Activated CD4-positive, alpha-beta memory T cell treated with anti-CD3 and anti-CD28 coated beads, Interleukin-2, amount 10 ng/mL, durations not matched to agents 7 days and 5 days (primary cell): ENCODE measurements around the gene NIF3L1. TPM values are rescaled to one million over a fixed set of nuclear protein-coding genes. Genes with fewer than 3 reads are reported as not detected.
"Not testable (repeated sequence)": the region's sequence is repeated elsewhere in the genome, so short reads cannot be mapped to it uniquely, and the experiment has no call there.

Source experiments
- CTCF ChIA-PET: fragments of 350-600 bp; sonication (Branson Sonifier 250); formaldehyde crosslinking; loops from one replicate; lab custom pipeline; 2021; ENCODE audit warnings: antibody characterized with exemption, inconsistent platforms; lab: Charles Lee
- POLR2A ChIA-PET: fragments of 350-600 bp; sonication (Branson Sonifier 250); formaldehyde crosslinking; loops from one replicate; lab custom pipeline; 2021; ENCODE audit warnings: antibody characterized with exemption; lab: Charles Lee
- DNase-seq: peaks from one replicate; pipeline ENCODE4 v3.0.0-alpha.2; 2020
- H3K27ac Mint-ChIP-seq: one replicate; pipeline ENCODE4 v1.8.0; 2021; ENCODE audit warnings: mild to moderate bottlenecking, mixed read lengths
- H3K27me3 Mint-ChIP-seq: one replicate; pipeline ENCODE4 v1.8.0; 2021; ENCODE audit warnings: mixed read lengths
- H3K36me3 Mint-ChIP-seq: one replicate; pipeline ENCODE4 v1.8.0; 2021; ENCODE audit warnings: low read depth, mixed read lengths
- H3K4me1 Mint-ChIP-seq: one replicate; pipeline ENCODE4 v1.8.0; 2021; ENCODE audit warnings: mixed read lengths
- H3K4me3 Mint-ChIP-seq: one replicate; pipeline ENCODE4 v1.8.0; 2021; ENCODE audit warnings: mild to moderate bottlenecking, mixed read lengths
- H3K9me3 Mint-ChIP-seq: one replicate; pipeline ENCODE4 v1.8.0; 2021; ENCODE audit warnings: mixed read lengths
- total RNA-seq, 2 experiments: library from RNA; stranded (reverse); gene quantifications; one replicate each; pipeline ENCODE4 v1.2.3, GENCODE V29; 2021

The NIF3L1 gene
- total RNA-seq, 2 experiments from 2014 or later = 28.9 to 30.1 TPM

DNA sequence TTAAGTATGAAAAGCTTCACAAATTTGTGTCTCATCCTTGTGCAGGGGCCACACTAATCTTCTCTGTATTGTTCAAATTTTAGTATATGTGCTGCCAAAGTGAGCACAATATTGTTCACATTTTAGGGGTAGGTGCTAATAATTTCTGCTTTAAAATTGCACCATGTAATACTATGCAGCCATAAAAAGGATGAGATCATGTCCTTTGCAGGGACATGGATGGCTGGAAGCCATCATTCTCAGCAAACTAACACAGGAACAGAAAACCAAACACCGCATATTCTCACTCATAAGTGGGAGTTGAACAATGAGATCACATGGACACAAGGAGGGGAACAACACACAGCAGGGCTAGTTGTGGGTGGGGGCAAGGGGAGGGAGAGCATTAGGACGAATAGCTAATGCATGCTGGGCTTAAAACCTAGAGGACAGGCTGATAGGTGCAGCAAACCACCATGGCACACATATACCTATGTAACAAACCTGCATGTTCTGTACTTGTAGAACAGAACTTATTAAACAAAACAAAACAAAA, 7.4 kb upstream of the NIF3L1 start:
- Mint-ChIP-seq H3K4me1 (peaks cover 36% of the 10 kb centered on the region), H3K36me3 (peaks cover 62% of the 10 kb centered on the region)
- H3K27me3 Mint-ChIP-seq, CTCF ChIA-PET, H3K4me3 Mint-ChIP-seq, DNase-seq, H3K27ac Mint-ChIP-seq, H3K9me3 Mint-ChIP-seq: not testable (repeated sequence)
- POLR2A ChIA-PET = interaction anchor here (3.3 kb wide), 1 partner anchor 17 kb away, joined by 26 read pairs; the partner anchor contains the start of gene CLK1

DNA sequence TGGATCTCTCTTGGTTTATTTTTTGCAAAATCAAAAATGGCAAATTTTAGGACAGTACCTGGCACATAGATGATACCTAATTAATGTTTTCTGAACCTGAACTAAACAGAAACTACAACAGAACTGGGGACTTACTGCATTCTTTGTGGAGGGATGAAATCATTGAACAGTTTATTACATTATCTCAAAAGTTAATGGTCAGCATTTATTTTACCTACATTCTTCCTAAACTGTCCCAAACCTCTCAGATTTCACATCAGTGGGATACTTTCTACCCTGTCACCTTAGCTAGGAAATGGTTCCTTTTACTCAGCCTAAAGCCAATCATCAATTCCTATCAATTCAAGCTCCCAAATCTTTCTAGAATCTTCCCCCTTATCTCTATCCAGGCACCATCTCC, 10.3 kb downstream of the NIF3L1 start:
- no peaks in the 10 kb centered on the region for H3K9me3 Mint-ChIP-seq
- peaks cover 30% of the 10 kb centered on the region for H3K4me1 Mint-ChIP-seq
- no peak overlapping the region for H3K27ac Mint-ChIP-seq
- peaks cover 61% of the 10 kb centered on the region for H3K36me3 Mint-ChIP-seq
- no peak for DNase-seq
- POLR2A ChIA-PET = no interaction called here
- CTCF ChIA-PET = interaction anchor here (1.2 to 1.6 kb wide), 2 partner anchors 278 to 333 kb away, joined by 4 to 5 read pairs; no protein-coding TSS in a partner anchor
- H3K27me3 Mint-ChIP-seq = no peaks in the 10 kb centered on the region
- no peak overlapping the region for H3K4me3 Mint-ChIP-seq

DNA sequence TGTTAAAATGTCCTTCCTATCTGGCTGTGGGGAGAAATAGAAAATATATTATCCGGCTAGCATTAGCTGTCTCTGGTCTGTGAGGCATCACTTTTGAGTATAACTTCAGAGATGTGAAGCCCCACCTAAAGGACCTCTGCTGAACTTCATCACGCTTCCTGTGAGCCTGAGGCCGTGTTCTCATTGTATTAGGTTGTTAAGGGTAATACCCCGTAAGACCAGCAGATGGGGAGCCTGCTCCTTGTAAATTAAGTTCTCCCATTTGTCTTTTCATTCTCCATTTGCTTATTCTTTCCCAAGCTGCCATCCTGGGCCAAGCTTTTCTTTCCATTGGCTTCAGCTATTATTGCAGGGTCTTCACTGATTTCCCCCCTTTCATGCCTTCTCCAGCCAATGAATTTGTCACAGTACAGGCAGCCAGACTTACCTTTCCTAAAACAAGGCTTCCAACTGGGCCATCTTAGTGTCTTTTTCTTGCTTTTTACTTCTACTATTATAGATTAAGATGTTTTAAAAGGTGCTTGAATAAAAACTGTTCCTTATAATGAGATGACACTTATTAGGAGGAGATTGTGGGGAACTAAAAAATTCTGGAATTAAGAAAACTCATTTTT, 12.4 kb downstream of the NIF3L1 start:
- ChIA-PET CTCF (interaction anchor here (0.6 to 7.9 kb wide), 26 partner anchors 9 to 359 kb away, joined by 3 to 112 read pairs (median 4); partner anchors contain the start of genes CASP10, CASP8, NIF3L1 and ORC2), POLR2A (interaction anchor here (0.9 to 1.7 kb wide), 11 partner anchors 10 to 332 kb away, joined by 3 to 20 read pairs (median 4); partner anchors contain the start of genes CFLAR, CLK1, NDUFB3 and NIF3L1)
- Mint-ChIP-seq H3K4me3 (no peak overlapping the region), H3K27ac (peak overlapping the region; percentile 53), H3K27me3 (no peaks in the 10 kb centered on the region), H3K4me1 (peaks cover 32% of the 10 kb centered on the region), H3K9me3 (no peaks in the 10 kb centered on the region), H3K36me3 (peaks cover 57% of the 10 kb centered on the region)
- DNase-seq = peak; percentile 81

DNA sequence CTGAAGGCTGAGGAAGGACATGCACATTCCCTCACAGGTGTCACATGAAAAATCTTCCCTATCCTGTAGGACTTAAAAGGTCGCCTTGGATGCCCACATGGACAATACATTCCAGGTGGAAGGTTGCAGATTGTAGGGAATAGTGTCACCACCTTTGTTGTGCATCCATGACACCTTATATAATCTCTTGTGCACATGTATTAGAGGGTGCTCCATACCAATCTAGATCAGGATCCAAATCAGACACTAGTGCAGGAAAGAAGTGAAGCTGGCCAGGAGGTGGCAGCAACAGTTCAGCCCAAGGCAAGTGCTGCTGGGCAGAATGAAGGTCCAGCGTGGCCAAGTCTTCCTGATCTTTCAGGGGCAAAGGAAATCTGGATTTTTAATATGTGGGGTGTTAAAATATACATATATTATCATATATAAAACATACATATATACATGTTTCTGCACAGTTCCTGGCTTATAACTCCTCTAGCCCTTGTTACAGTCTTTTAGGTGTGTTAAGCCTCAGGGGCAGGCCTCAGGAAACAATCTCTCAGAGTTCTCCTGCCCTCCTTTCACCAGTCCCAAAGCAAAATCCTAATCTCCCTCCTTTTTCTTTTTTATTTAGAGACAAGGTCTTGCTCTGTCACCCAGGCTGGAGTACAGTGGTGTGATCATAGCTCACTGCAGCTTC, 16.6 kb downstream of the NIF3L1 start:
- POLR2A ChIA-PET = interaction anchor here (0.7 to 2.4 kb wide), 11 partner anchors 16 to 327 kb away, joined by 3 to 9 read pairs (median 4); partner anchors contain the start of genes CLK1, NIF3L1 and PPIL3
- Mint-ChIP-seq H3K4me1 (peaks cover 12% of the 10 kb centered on the region), H3K4me3 (no peak overlapping the region), H3K27me3 (no peaks in the 10 kb centered on the region), H3K27ac (no peak overlapping the region), H3K36me3 (peaks cover 40% of the 10 kb centered on the region), H3K9me3 (no peaks in the 10 kb centered on the region)
- DNase-seq = peak; percentile 71
- CTCF ChIA-PET = interaction anchor here (0.7 to 7.9 kb wide), 25 partner anchors 9 to 327 kb away, joined by 3 to 112 read pairs (median 4); partner anchors contain the start of genes CASP10, CFLAR and NIF3L1

DNA sequence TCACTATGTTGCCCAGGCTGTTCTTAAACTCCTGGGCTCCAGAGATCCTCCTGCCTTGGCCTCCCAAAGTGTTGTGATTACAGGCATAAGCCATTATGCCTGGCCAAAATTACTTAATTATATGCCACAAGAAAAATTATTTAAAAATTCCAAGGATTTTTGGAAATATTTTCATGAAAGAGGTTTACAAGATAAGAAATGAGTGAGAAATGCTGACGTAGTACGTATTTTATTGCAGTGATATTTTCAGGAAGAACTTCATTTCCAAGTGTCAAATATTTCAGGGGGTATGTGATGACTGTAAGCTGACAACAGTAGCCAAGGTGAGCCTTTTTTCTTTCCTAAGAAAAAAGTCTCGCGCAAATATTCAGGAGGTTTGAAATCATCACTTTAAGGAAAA, 20.8 kb downstream of the NIF3L1 start:
- H3K36me3 Mint-ChIP-seq = peaks cover 43% of the 10 kb centered on the region
- DNase-seq = no peak
- ChIA-PET POLR2A (no interaction called here), CTCF (interaction anchor here (0.6 to 2.1 kb wide), 4 partner anchors 35 to 244 kb away, joined by 3 to 6 read pairs (median 6); no protein-coding TSS in a partner anchor)
- H3K9me3 Mint-ChIP-seq = no peaks in the 10 kb centered on the region
- peaks cover 6% of the 10 kb centered on the region for H3K4me1 Mint-ChIP-seq
- H3K4me3 Mint-ChIP-seq = no peak overlapping the region
- H3K27ac Mint-ChIP-seq = no peak overlapping the region
- no peaks in the 10 kb centered on the region for H3K27me3 Mint-ChIP-seq

DNA sequence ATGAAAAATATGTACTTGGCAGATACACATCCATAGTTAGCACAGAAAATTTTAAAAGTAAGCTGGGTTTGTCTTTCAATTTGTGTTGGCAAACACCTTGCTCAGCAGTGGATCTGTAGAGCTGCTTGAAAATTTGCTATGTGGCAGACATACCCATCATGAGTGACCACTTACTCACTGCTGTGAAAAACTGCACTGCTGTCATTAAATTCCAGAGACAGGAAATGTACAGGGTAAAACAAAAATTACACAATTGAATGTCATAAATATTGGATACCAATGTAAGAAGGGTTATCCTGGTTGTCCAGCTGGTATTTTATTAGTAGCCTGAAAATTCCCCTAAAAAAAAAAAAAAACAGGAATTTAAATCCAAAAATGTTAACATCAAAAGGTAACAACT, 24.5 kb downstream of the NIF3L1 start:
- Mint-ChIP-seq H3K27me3 (no peaks in the 10 kb centered on the region), H3K9me3 (no peaks in the 10 kb centered on the region), H3K4me1 (peaks cover 4% of the 10 kb centered on the region), H3K4me3 (no peak overlapping the region), H3K36me3 (peaks cover 47% of the 10 kb centered on the region), H3K27ac (no peak overlapping the region)
- ChIA-PET POLR2A (interaction anchor here (1.2 to 1.3 kb wide), 2 partner anchors 25 to 50 kb away, joined by 3 read pairs; partner anchors contain the start of genes NIF3L1, ORC2 and PPIL3), CTCF (interaction anchor here (0.9 to 1.6 kb wide), 3 partner anchors 13 to 264 kb away, joined by 3 to 5 read pairs (median 3); no protein-coding TSS in a partner anchor)
- DNase-seq = no peak

DNA sequence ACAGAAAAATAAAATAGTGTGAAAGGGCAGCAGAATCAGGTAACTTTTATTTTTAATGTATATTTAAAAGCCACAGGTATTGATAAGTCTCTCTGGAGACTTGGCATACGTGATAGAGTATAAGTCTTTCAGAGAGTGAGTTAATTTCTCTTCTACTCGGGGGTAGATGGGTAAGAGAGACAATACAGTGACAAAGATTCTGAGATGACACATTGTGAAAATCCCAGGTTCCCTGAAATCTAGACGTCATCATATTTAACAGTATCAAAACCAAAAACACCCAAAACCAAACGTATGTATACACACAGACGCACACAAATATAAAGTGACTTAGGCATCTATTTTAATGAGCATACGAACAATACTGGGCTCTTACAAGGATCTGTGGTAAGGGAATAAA, 33.3 kb downstream of the NIF3L1 start:
- no peak for DNase-seq
- POLR2A ChIA-PET = no interaction called here
- H3K9me3 Mint-ChIP-seq = no peaks in the 10 kb centered on the region
- H3K36me3 Mint-ChIP-seq = peaks cover 49% of the 10 kb centered on the region
- no peak overlapping the region for H3K4me3 Mint-ChIP-seq
- CTCF ChIA-PET = interaction anchor here (1.0 kb wide), 1 partner anchor 17 kb away, joined by 4 read pairs; no protein-coding TSS in a partner anchor
- H3K4me1 Mint-ChIP-seq = peaks cover 15% of the 10 kb centered on the region
- H3K27me3 Mint-ChIP-seq = no peaks in the 10 kb centered on the region
- H3K27ac Mint-ChIP-seq = peak overlapping the region; percentile 60

DNA sequence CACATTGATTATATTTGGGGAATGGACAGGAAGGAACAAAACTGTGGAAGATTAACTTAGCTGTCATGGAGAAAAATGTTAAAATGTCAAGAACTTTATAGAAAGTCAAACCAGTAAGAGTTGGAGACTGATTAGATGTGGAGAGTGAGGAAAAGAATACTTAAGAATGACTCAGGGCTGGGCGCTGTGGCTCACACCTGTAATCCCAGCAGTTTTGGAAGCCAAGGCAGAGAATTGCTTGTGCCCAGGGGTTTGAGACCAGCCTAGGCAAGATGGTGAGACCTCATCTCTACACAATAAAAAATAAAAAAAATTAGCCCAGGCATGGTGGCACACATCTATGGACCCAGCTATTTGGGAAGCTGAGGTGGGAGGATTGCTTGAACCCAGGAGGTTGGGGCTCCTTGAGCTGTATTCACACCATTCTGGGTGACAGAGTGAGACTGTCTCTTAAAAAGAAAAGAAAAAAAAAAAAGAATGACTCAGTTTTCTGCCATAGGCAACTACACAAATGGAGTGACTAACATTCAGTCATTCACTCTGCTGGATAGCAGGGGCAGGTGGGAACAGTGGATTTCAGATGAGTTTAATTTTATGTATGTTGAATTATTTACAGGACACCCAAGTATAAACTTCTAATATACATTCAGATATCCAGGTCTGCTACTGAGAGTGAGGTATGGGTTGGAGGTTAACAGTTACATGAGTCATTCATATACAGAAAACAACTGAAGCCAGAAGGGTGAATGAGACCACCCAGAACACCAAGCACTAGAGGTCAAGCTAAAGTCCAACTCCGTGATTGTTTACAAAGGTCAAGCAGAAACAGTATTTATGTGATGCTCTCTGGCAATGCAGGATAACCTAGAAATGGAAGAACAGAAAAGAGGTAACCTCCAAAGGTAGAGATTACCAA, 40.4 kb downstream of the NIF3L1 start:
- Mint-ChIP-seq H3K9me3 (no peaks in the 10 kb centered on the region), H3K36me3 (peaks cover 43% of the 10 kb centered on the region), H3K27me3 (no peaks in the 10 kb centered on the region), H3K4me3 (no peak overlapping the region), H3K27ac (peak overlapping the region; percentile 8), H3K4me1 (peaks cover 12% of the 10 kb centered on the region)
- no peak for DNase-seq
- ChIA-PET CTCF (interaction anchor here (0.6 to 1.6 kb wide), 3 partner anchors 23 to 47 kb away, joined by 3 to 7 read pairs (median 4); no protein-coding TSS in a partner anchor), POLR2A (interaction anchor here (0.8 kb wide), 1 partner anchor 34 kb away, joined by 3 read pairs; the partner anchor contains the start of gene ORC2)

DNA sequence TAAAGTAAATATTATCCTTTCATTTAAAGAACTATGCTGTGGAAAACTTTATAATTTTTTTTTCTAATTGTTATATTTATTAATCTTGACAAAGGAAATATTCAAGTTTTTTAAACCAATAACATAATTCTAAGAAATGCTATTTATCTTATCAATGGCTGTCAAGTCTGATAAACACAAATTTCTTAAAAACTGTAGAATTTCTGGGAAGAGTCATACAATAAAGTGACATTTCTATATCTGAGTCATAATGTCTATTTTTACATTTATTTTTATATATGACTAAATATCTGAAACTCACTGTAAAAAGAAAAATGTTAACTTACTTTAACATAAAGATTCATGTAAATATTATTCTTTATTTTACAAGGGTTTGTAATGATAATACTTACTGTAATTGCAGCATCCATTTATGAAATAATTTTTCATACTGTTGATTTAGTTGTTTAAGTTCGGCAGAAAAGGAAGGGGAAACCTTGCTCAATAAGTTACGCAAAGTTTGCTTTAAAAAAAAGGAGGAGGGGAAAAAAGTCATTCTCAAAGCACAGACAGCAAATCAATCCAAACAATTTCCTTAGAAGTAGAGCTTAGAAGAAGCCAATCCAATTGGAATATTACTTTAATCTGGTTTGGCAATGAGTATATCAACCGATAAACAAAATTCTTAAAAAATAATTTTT, 41.9 kb downstream of the NIF3L1 start:
- POLR2A ChIA-PET = interaction anchor here (1.0 kb wide), 1 partner anchor 32 kb away, joined by 3 read pairs; no protein-coding TSS in a partner anchor
- Mint-ChIP-seq H3K27ac (no peak overlapping the region), H3K36me3 (peaks cover 40% of the 10 kb centered on the region), H3K4me3 (no peak overlapping the region), H3K9me3 (no peaks in the 10 kb centered on the region), H3K4me1 (peaks cover 12% of the 10 kb centered on the region), H3K27me3 (no peaks in the 10 kb centered on the region)
- CTCF ChIA-PET = interaction anchor here (0.7 to 1.2 kb wide), 2 partner anchors 30 to 32 kb away, joined by 3 read pairs; partner anchors contain the start of gene ORC2
- no peak for DNase-seq

DNA sequence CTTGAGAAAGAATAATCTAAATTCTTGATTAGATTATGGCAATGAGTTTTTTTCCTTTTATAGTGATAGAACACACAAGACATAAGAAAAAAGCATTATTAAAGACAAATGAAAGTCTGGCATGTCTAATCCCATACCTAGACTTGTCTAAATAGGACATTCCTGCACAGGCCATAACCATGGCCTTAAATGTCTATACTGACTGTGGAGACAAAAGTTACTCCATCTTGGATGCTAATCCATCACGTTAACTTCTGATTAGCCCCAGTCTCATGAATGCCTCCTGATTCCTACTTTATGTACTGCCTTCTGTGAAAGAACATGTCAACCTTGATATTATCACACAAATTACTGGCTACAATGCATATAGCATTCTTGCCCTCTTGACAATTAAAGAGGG, 50.7 kb downstream of the NIF3L1 start:
- Mint-ChIP-seq H3K36me3 (peaks cover 59% of the 10 kb centered on the region), H3K4me1 (peaks cover 18% of the 10 kb centered on the region), H3K4me3 (no peak overlapping the region), H3K27ac (no peak overlapping the region), H3K9me3 (no peaks in the 10 kb centered on the region), H3K27me3 (no peaks in the 10 kb centered on the region)
- DNase-seq = no peak
- ChIA-PET CTCF (interaction anchor here (1.1 kb wide), 1 partner anchor 50 kb away, joined by 3 read pairs; no protein-coding TSS in a partner anchor), POLR2A (no interaction called here)

DNA sequence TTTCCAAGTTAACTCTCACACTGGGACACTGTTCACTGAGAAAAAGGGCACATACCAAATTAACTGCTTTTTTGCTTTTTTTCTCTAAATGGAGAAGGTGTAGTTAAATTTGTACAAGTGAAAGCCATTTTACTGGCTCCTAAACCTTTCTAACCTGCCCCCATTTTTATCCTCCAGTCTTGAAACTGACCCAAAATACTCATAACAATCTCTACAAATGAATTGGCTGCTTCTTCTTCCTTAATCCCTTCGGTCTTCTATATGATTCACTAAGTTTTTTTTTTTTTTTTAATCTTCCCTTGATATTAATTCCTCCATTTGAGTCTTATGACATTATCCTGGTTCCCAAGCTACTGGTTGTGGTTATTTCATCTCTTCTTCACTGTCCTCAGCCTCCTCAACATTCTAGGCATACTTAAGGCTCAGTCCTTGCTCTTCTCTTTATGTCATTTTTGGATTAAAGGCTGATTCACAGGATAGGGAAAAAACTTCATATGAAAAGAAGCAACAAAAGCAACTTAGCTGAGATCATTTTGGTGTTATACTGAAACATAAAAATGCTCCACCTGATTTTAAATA, 54.4 kb downstream of the NIF3L1 start:
- no peaks in the 10 kb centered on the region for H3K27me3 Mint-ChIP-seq
- no peak overlapping the region for H3K4me3 Mint-ChIP-seq
- no peak for DNase-seq
- no peak overlapping the region for H3K27ac Mint-ChIP-seq
- no peaks in the 10 kb centered on the region for H3K9me3 Mint-ChIP-seq
- peaks cover 28% of the 10 kb centered on the region for H3K4me1 Mint-ChIP-seq
- ChIA-PET POLR2A (interaction anchor here (3.0 kb wide), 1 partner anchor 20 kb away, joined by 17 read pairs; the partner anchor contains the start of gene ORC2), CTCF (interaction anchor here (0.7 to 0.8 kb wide), 3 partner anchors 67 to 127 kb away, joined by 3 read pairs; partner anchors contain the start of gene HYCC2)
- H3K36me3 Mint-ChIP-seq = peaks cover 60% of the 10 kb centered on the region
